Sigmoid colon (tissue), 4 donors: Measurements from ENCODE around the gene NUP205.

Experiments
- EP300 ChIP-seq, 4 donors: sonication (generic); formaldehyde crosslinking; IDR thresholded peaks; one replicate each; pipeline ENCODE4 v1.6.1; 2017; ENCODE audit warnings: antibody characterized with exemption in 4 of 4
- POLR2A ChIP-seq, 2 donors: fragments of 450-650 bp; IDR thresholded peaks; one replicate each; pipeline ENCODE4 v1.6.1; 2016; ENCODE audit warnings: antibody characterized with exemption in 2 of 2, mild to moderate bottlenecking in 2 of 2, moderate library complexity in 2 of 2
- POLR2AphosphoS5 ChIP-seq, 4 donors: sonication (generic); formaldehyde crosslinking; IDR thresholded peaks; one replicate each; pipeline ENCODE4 v1.6.1; 2017; ENCODE audit warnings: antibody characterized with exemption in 4 of 4
- TF ChIP-seq, protein P1 (sequence below), 4 experiments: fragments of 450-650 bp in 3 of 4; fragments of 200-600 bp in 1 of 4; IDR thresholded peaks; one replicate each; pipeline ENCODE4 v1.5.1; 2016 to 2019; ENCODE audit warnings: antibody characterized with exemption in 4 of 4, mild to moderate bottlenecking in 3 of 4, moderate library complexity in 2 of 4

DNA sequence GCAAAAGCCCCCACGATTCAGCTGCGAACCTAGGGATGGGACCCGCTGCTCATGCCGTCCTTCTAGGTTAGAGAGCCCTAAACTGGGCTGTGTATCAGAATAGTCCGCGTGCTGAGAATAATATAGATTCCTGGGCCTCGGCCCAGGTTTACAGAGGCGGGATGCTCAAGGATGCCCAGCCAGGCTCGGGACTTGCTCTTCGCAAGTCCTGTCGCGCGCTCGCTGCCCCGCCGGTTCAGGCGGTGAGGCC, 104.3 kb downstream of the NUP205 start:
- TF ChIP-seq, protein P1, sequence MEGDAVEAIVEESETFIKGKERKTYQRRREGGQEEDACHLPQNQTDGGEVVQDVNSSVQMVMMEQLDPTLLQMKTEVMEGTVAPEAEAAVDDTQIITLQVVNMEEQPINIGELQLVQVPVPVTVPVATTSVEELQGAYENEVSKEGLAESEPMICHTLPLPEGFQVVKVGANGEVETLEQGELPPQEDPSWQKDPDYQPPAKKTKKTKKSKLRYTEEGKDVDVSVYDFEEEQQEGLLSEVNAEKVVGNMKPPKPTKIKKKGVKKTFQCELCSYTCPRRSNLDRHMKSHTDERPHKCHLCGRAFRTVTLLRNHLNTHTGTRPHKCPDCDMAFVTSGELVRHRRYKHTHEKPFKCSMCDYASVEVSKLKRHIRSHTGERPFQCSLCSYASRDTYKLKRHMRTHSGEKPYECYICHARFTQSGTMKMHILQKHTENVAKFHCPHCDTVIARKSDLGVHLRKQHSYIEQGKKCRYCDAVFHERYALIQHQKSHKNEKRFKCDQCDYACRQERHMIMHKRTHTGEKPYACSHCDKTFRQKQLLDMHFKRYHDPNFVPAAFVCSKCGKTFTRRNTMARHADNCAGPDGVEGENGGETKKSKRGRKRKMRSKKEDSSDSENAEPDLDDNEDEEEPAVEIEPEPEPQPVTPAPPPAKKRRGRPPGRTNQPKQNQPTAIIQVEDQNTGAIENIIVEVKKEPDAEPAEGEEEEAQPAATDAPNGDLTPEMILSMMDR (IDR thresholded peaks at IDR 0.05), result peak; percentile 76 to 87 (median 82)
- TF ChIP-seq EP300 (IDR thresholded peaks at IDR 0.05) (no peak), POLR2A (IDR thresholded peaks at IDR 0.05) (no peak), POLR2AphosphoS5 (IDR thresholded peaks at IDR 0.05) (no peak)
